Measurements from ENCODE around the gene CUEDC1.

DNA sequence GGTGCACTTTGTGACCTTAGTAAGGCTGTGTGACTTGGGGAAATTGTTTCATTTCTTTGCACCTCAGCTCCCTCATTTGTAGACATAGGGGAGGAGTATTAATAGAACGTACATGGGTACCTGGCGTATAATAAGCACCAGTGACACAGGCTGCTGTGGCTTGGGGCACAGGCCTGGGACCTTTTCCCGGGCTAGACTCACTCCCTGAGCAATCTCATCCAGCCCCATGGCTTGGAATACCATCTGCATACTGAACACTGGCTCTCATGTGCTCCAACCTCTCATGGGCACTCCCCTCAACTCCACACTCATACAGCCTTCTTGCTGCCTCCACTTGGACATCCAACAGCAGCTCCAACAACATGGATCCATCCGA is 64.4 kb downstream of the CUEDC1 start:
- TF ChIP-seq, protein P1, sequence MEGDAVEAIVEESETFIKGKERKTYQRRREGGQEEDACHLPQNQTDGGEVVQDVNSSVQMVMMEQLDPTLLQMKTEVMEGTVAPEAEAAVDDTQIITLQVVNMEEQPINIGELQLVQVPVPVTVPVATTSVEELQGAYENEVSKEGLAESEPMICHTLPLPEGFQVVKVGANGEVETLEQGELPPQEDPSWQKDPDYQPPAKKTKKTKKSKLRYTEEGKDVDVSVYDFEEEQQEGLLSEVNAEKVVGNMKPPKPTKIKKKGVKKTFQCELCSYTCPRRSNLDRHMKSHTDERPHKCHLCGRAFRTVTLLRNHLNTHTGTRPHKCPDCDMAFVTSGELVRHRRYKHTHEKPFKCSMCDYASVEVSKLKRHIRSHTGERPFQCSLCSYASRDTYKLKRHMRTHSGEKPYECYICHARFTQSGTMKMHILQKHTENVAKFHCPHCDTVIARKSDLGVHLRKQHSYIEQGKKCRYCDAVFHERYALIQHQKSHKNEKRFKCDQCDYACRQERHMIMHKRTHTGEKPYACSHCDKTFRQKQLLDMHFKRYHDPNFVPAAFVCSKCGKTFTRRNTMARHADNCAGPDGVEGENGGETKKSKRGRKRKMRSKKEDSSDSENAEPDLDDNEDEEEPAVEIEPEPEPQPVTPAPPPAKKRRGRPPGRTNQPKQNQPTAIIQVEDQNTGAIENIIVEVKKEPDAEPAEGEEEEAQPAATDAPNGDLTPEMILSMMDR (IDR thresholded peaks at IDR 0.05), result no peak
- TF ChIP-seq POLR2A (IDR thresholded peaks at IDR 0.05), result no peak
